Subcutaneous preadipocyte (primary cell): ENCODE measurements around the gene QPCTL. TPM values are rescaled to one million over a fixed set of nuclear protein-coding genes. Genes with fewer than 3 reads are reported as not detected.

ENCODE experiments used
- small RNA-seq: library from RNA; depleted of rRNA; stranded (forward); fragments of <200 nt; gene quantifications from one replicate; pipeline ENCODE3, GENCODE V24; 2012
- total RNA-seq: library from RNA; depleted of rRNA; stranded (reverse); fragments of >200 nt; gene quantifications from 2 replicates; pipeline ENCODE4 v1.2.3, GENCODE V29; 2012

Gene QPCTL
- 20.9 and 28.3 TPM in 2 replicates for total RNA-seq

DNA sequence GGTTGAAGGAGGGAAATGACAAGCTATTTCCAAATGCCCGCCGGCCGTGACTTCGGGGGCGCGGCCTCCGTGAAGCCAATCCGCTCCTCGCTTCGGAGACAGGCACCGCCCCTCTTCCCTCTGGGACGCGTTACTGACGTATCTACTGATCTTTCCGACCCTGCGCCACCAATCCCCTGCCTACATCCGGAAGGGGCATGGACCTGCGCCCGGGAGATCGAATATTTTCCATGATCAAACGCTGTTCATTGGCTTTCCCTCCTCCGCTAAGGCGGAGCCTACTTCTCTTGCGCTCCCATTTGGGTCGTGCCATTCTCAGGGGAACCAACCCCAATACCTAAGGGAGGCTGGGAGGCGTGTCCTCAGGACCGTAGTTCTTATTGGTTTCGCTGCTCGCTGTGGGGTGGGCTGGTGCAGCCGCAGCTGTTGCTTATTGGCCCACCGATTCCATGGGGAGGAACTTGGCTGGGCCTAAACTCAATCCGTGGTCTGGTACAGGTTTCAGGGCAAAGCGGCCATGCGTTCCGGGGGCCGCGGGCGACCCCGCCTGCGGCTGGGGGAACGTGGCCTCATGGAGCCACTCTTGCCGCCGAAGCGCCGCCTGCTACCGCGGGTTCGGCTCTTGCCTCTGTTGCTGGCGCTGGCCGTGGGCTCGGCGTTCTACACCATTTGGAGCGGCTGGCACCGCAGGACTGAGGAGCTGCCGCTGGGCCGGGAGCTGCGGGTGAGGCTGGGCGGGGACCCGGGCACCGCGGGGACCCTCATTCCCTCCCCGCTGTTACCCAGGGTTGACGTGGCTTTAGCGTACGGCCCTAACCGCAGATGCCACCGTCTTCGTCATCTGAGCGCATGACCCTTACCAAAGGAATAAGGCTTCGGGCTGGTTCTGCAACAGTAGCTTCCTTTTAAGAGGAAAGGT, at the start of gene QPCTL:
QPCTL (plus strand) TSS at position 480 of the 919 bp plus-strand sequence; CDS start at position 518, 38 bp downstream.

DNA sequence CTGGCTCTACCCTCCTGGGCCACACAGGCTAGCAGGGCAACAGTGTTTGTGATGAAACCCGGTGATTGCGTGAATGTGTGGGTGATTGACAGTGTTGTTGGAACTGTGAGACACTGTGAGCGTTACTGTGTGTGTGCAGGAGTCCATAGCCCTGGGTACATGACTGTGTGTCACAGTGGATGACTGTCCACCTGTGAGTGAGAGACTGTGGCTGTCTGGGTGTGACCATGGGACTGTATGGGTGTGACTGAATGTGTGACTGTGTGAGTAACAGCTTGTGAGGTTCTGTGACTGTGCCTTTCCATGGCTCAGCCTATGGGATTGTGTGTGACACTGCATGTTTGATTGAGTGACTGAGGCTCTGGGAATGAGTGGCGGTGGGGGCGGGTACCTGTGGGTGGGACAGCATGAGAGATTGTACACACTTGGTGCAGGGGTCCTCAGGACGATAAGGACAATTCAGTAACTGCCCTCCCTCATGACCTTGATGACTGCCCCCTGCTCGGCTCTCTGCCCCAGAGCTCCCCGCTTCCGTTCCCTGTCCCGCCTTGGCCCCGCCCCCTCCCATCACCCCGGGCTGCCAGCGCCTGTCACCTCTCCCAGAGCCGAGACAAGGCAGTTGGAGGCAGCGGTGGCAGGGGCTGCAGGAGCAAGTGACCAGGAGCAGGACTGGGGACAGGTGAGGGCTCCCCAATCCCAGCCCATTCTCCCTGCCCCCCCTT, 24.7 kb upstream of the QPCTL start, which contains the start of gene GIPR:
GIPR (plus strand) TSS at position 602 of the 722 bp plus-strand sequence. CDS start 1,300 bp downstream, outside the sequence.

DNA sequence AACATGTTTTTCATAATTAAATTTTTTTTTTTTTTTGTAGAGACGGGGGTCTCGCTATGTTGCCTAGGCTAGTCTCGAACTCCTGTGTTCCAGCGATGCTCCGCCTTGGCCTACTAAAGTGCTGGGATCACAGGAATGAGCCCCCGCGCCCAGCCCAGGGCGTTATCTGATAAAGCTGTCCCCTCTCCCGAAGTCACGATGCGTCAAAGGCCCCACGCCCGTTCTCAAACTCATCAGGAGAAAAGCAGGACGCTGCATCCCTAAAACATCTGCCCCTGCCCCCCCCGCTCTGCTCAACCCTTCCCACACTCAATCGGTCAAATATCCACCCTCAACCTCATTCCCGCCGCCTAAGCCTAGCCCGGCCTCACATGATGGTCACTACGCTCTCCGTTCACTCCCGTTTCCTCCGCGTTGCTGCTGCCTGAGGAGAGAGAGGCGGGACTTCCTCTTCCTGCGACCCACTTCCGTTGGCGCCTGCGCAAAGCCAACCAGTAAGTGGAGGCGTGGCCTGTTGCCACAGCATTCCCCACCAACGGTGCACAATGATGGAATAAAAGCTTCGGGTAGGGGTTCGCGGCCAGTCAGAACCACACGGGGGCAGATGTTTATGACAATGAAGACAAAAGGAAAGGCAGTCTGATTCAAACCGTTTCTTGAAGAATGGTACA, 815 bp upstream of the QPCTL start, which contains the start of gene SNRPD2:
SNRPD2 (minus strand) TSS at position 438 of the 671 bp plus-strand sequence; CDS start at position 373, 65 bp downstream.

DNA sequence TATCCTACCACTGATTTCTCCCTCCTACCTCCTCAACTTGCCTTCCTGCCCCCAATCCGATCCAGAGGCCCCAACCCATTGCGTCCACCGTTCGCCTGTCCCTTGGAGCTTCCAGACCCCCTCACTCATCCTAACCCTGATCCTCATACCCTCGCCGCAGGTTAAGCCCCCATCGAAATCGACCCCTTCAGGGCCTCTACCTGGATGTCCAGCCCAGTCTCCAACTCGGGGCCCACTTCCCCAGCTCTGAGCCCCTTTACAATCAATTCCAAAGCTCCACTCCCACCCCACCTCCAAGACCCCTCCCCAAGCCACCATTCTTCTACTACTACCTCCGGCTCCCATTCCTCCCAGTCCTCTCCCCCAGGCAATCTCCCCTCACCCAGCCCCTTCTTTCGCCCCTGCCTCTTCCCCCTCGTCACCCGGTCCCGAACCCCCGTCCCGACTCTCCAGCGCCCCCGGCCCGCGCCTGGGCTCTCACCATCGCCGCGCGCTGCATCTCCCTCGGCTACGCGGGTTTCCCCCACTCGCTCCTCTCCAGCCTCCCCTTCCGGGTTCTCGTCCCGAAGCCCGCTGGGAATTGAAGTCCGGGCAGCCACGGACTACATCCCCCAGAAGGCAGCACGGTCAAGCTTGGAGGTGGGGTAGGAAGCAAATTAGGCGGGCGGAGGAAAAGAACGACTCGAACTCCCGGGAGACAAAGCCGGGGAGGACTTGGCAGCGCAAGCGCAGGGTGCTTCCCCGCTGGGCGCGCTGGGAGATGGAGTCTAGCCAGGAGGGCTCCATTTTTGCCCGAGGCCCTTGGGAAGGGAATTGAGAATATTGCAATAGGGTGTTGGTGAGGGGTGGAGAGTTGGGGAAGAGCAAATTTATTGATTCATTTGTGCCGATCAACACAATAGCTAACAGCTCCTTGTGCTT, 38.2 kb downstream of the QPCTL start, which contains the start of gene FBXO46:
FBXO46 (minus strand) TSS at position 529 of the 921 bp plus-strand sequence. CDS start 17,401 bp downstream, outside the sequence.

GRCh38 chr19:45733160-45733810, 40.8 kb downstream of the QPCTL start, which contains the start of gene MEIOSIN:
MEIOSIN (plus strand) TSS chr19:45733439; CDS start chr19:45735377, 1,938 bp downstream.

Small RNA genes within 50 kb of the gene (small RNA-seq; reads per million reads assigned to genes)
- gene MIR642A = not detected
- gene RN7SL836P = not detected

Other genes starting within 250 kb of the QPCTL start
- gene FOSB, start 224.7 kb upstream of the QPCTL start, total RNA-seq = 0.37 and 0.39 TPM in 2 replicates
- 3.3 and 3.7 TPM in 2 replicates for gene RTN2, start 195.6 kb upstream of the QPCTL start, total RNA-seq
- gene PPM1N, start 194.2 kb upstream of the QPCTL start, total RNA-seq = 1.5 and 2.5 TPM in 2 replicates
- gene VASP, start 185.2 kb upstream of the QPCTL start, total RNA-seq = 39.7 and 79.2 TPM in 2 replicates
- gene OPA3, start 107.9 kb upstream of the QPCTL start, total RNA-seq = 5.5 and 7.8 TPM in 2 replicates
- under 0.01 TPM in 1 of 2 replicates, not detected in the other for gene GPR4, start 90.5 kb upstream of the QPCTL start, total RNA-seq
- gene EML2, start 53.3 kb upstream of the QPCTL start, total RNA-seq = 12.5 and 25.2 TPM in 2 replicates
- not detected in 2 replicates for gene GIPR, start 24.4 kb upstream of the QPCTL start, total RNA-seq
- gene SNRPD2, start 713 bp upstream of the QPCTL start, total RNA-seq = 200 and 333 TPM in 2 replicates
- 7.7 and 14.7 TPM in 2 replicates for gene FBXO46, start 38.2 kb downstream of the QPCTL start, total RNA-seq
- not detected in 2 replicates for gene MEIOSIN, start 40.8 kb downstream of the QPCTL start, total RNA-seq
- gene SIX5, start 76.6 kb downstream of the QPCTL start, total RNA-seq = 6.6 and 7.8 TPM in 2 replicates
- 13.7 and 22.4 TPM in 2 replicates for gene DMPK, start 89.8 kb downstream of the QPCTL start, total RNA-seq
- 36.0 and 51.0 TPM in 2 replicates for gene DMWD, start 100.2 kb downstream of the QPCTL start, total RNA-seq
- under 0.01 and 0.39 TPM in 2 replicates for gene RSPH6A, start 122.6 kb downstream of the QPCTL start, total RNA-seq
- gene SYMPK, start 170.5 kb downstream of the QPCTL start, total RNA-seq = 41.2 and 55.5 TPM in 2 replicates
- not detected in 2 replicates for gene FOXA3, start 171.7 kb downstream of the QPCTL start, total RNA-seq
- gene IRF2BP1, start 193.5 kb downstream of the QPCTL start, total RNA-seq = 18.0 and 21.7 TPM in 2 replicates
- 1.5 and 2.5 TPM in 2 replicates for gene MYPOP, start 209.9 kb downstream of the QPCTL start, total RNA-seq
- not detected in 2 replicates for gene NANOS2, start 222.1 kb downstream of the QPCTL start, total RNA-seq